HL-60 (cell line): Measurements from ENCODE around the gene SOS2.

Experiments
- DNase-seq, 2 experiments: peaks; one replicate each; pipeline ENCODE4 v3.0.0-alpha.2; 2010 to 2020; ENCODE audit warnings: low read depth in 1 of 2, low spot score in 1 of 2
- H3K27ac ChIP-seq: fragments of 250-450 bp; sonication (Bioruptor Pico); replicated peaks from 2 replicates; pipeline ENCODE4 v1.5.1; 2020; ENCODE audit warnings: mild to moderate bottlenecking, moderate library complexity
- H3K27me3 ChIP-seq: fragments of 250-450 bp; sonication (Bioruptor Pico); 2 replicates; pipeline ENCODE4 v1.5.1; 2021; ENCODE audit warnings: mild to moderate bottlenecking, moderate library complexity; ENCODE audit not compliant: insufficient read depth, poor library complexity, severe bottlenecking
- H3K4me3 ChIP-seq: replicated peaks from 2 replicates; pipeline ENCODE4 v1.5.1; 2011; ENCODE audit warnings: mild to moderate bottlenecking, control low read depth, low read length; ENCODE audit not compliant: insufficient read depth
- CTCF ChIP-seq: IDR thresholded peaks from one replicate; pipeline ENCODE4 v1.5.1; 2011; ENCODE audit warnings: low read length, control low read depth, inconsistent platforms; ENCODE audit not compliant: insufficient read depth
- GABPA ChIP-seq: IDR thresholded peaks from 2 replicates; pipeline ENCODE4 v1.6.1; 2012; ENCODE audit warnings: low read depth
- POLR2AphosphoS5 ChIP-seq: IDR thresholded peaks from 2 replicates; pipeline ENCODE4 v1.6.1; 2012; ENCODE audit warnings: low read depth
- REST ChIP-seq: IDR thresholded peaks from 2 replicates; pipeline ENCODE4 v1.6.1; 2012; ENCODE audit warnings: low read depth; ENCODE audit not compliant: insufficient replicate concordance
- SPI1 ChIP-seq: IDR thresholded peaks from 2 replicates; pipeline ENCODE4 v1.6.1; 2012; ENCODE audit warnings: low read depth, mild to moderate bottlenecking, borderline replicate concordance

Gene SOS2

GRCh38 chr14:50191499-50191898 is 39.9 kb downstream of the SOS2 start:
- no peaks in the 10 kb centered on the region for H3K27me3 ChIP-seq
- no peak overlapping the region; the same call in 1 of the 2 replicates for H3K27ac ChIP-seq
- H3K4me3 ChIP-seq: no peak overlapping the region
- TF ChIP-seq POLR2AphosphoS5 (no peak), REST (no peak), SPI1 (peak; percentile 89), GABPA (no peak), CTCF (no peak)
- DNase-seq: no peak

GRCh38 chr14:50186107-50186506 is 45.3 kb downstream of the SOS2 start:
- Histone ChIP-seq H3K27me3 (no peaks in the 10 kb centered on the region), H3K4me3 (no peak overlapping the region), H3K27ac (no peak overlapping the region)
- no peak for DNase-seq
- TF ChIP-seq CTCF (no peak), REST (no peak), SPI1 (no peak), POLR2AphosphoS5 (no peak), GABPA (no peak)

- DNase-seq: no peak
Measured at GRCh38 chr14:50173891-50174290, 57.5 kb downstream of the SOS2 start.

More at GRCh38 chr14:50173891-50174290, 57.5 kb downstream of the SOS2 start:
- no peak overlapping the region for H3K27ac ChIP-seq
- TF ChIP-seq GABPA (no peak), SPI1 (no peak), CTCF (no peak), POLR2AphosphoS5 (no peak), REST (no peak)
- no peak overlapping the region for H3K4me3 ChIP-seq
- no peaks in the 10 kb centered on the region for H3K27me3 ChIP-seq
